ENCODE results near the gene WDR43. TPM values are rescaled to one million over a fixed set of nuclear protein-coding genes. Genes with fewer than 3 reads are reported as not detected.

WDR43 gene
- total and polyA plus RNA-seq, 8 donors = 9.7 to 73.2 (median 18.6) TPM

DNA sequence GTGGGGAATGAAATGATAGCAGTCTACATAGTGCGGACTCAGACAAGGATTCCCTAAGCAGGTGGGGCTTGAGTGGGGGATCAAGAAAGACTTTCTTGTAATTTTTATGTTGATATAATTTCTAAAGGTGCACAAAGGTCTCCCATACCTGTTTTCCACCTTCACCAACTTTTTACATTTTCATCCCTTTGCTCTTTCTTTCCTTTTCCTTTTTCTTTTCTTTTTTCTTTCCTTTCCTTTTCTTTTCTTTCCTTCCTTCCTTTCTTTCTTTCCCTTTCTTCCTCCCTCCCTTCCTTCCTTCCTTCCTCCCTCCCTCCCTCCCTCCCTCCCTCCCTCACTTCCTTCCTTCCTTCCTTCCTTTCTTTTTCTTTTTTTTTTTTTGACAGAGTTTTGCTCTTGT is 14.3 kb upstream of the WDR43 start:
- DNase-seq = no peak
- TF ChIP-seq POLR2AphosphoS5 (IDR thresholded peaks at IDR 0.05) (no peak), EP300 (IDR thresholded peaks at IDR 0.05) (no peak), POLR2A (IDR thresholded peaks at IDR 0.05) (no peak)
- TF ChIP-seq, protein P1, sequence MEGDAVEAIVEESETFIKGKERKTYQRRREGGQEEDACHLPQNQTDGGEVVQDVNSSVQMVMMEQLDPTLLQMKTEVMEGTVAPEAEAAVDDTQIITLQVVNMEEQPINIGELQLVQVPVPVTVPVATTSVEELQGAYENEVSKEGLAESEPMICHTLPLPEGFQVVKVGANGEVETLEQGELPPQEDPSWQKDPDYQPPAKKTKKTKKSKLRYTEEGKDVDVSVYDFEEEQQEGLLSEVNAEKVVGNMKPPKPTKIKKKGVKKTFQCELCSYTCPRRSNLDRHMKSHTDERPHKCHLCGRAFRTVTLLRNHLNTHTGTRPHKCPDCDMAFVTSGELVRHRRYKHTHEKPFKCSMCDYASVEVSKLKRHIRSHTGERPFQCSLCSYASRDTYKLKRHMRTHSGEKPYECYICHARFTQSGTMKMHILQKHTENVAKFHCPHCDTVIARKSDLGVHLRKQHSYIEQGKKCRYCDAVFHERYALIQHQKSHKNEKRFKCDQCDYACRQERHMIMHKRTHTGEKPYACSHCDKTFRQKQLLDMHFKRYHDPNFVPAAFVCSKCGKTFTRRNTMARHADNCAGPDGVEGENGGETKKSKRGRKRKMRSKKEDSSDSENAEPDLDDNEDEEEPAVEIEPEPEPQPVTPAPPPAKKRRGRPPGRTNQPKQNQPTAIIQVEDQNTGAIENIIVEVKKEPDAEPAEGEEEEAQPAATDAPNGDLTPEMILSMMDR (IDR thresholded peaks at IDR 0.05) = no peak
- WGBS, 5 donors = 87 to 95% (median 90%) methylated on average over 1 of the region's 1 CpG
- Histone ChIP-seq H3K4me1 (no peaks in the 10 kb centered on the region), H3K36me3 (no peaks in the 10 kb centered on the region), H3K27ac (no peak overlapping the region), H3K4me3 (no peak overlapping the region), H3K9me3 (no peaks in the 10 kb centered on the region), H3K27me3 (peaks cover 0 to 32% (median 5%) of the 10 kb centered on the region in 3 donors)
- intact Hi-C loops (cut with DNase I; ENCODE audit: low total_unique reads) = no loop called here

DNA sequence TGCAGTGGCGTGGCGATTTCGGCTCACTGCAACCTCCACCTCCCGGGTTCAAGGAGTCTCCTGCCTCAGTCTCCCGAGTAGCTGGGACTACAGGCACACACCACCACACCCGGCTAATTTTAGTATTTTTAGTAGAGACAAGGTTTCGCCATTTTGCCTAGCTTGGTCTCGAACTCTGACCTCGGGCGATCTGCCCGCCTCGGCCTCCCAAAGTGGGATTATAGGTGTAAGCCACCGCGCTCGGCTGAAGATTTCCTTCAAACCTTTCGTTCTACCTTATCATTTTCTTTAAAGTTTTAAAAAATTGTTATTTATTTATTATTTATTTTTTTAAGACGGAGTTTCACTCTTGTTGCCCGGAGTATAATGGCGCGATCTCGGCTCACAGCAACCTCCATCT is 979 bp upstream of the WDR43 start:
- intact Hi-C loops (cut with DNase I; ENCODE audit: low total_unique reads) = no loop called here
- no peaks in the 10 kb centered on the region for H3K36me3 ChIP-seq
- peaks cover 14 to 36% (median 31%) of the 10 kb centered on the region in 4 donors for H3K4me1 ChIP-seq
- no peak for TF ChIP-seq POLR2A (IDR thresholded peaks at IDR 0.05)
- TF ChIP-seq POLR2AphosphoS5 (IDR thresholded peaks at IDR 0.05) = no peak
- no peak for TF ChIP-seq EP300 (IDR thresholded peaks at IDR 0.05)
- TF ChIP-seq, protein P1 (IDR thresholded peaks at IDR 0.05) = no peak
- peak in 1 of 2 donors; percentile 5 for DNase-seq
- H3K27me3 ChIP-seq = no peaks in the 10 kb centered on the region
- WGBS, 5 donors = 93 to 97% (median 96%) methylated on average over 21 of the region's 21 CpGs
- H3K4me3 ChIP-seq = no peak overlapping the region
- H3K9me3 ChIP-seq = no peaks in the 10 kb centered on the region
- H3K27ac ChIP-seq = no peak overlapping the region

DNA sequence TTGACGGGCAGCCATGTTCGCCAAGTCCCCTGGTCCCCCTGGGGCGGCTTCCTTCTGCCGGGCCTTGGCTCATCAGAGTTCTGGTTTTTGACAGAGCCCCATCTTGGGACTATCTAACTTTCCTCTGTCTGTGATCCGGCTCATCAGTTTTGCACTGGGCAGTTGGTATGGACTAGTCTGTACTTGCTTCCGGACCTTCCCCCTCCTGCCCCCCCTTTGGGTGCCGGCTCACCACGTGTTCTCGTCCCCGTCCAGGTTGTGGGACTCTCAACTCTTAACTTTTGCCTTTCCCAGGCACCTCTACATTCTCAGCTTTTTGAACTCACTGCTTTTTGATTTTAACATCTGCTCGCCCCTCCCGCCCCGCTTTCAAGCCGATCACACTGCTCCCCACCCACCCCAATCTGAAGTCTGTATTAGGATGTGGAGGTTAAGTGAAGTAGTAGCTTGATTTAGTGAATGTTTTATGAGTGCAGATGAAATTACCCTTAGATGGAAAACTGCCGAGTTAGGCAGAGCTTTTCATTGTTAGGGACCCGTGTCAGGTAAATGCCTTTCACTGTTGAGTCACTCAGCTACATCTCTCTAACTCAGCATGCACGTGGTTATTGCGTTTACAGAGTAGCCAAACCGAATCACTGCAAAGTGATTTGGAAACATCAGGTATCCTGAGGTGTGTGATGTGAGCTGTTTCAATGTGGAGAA is 874 bp downstream of the WDR43 start:
- 0 to 1% (median 1%) methylated on average over 16 to 19 of the region's 19 CpGs for WGBS, 5 donors

DNA sequence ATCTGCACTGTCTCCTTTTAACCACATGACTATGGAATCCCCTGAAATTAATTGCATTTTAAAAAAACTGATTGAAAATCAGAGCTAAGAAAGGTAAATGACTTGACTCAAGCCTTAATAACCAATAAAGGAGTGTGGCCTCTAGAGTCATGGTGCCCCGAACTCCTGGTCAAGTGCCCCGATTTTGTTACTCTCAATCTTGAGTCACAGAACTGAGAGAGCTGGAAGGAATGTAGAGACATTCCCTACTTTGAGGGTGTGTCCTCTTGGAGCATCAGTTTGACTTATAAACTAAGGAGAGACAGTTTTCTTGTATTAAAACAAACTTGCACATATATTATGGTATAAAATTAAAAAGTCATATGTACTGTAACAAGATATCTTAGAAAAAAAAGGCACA is 2.4 kb downstream of the WDR43 start:
- intact Hi-C loops (cut with DNase I; ENCODE audit: low total_unique reads) = no loop called here
- no peak for DNase-seq

More for the DNA sequence above, 874 bp downstream of the WDR43 start:
- DNase-seq = peak in 1 of 2 donors; percentile 55
- H3K4me3 ChIP-seq = peak overlapping the region; percentile 66 to 97 (median 92)
- no peaks in the 10 kb centered on the region for H3K9me3 ChIP-seq
- no peaks in the 10 kb centered on the region for H3K27me3 ChIP-seq
- peaks cover 14 to 47% (median 37%) of the 10 kb centered on the region in 4 donors for H3K4me1 ChIP-seq
- intact Hi-C loops (cut with DNase I; ENCODE audit: low total_unique reads) = no loop called here
- peak overlapping the region; percentile 82 to 89 (median 86) for H3K27ac ChIP-seq
- TF ChIP-seq POLR2A (IDR thresholded peaks at IDR 0.05) = no peak
- TF ChIP-seq, protein P1 (IDR thresholded peaks at IDR 0.05) = no peak
- TF ChIP-seq EP300 (IDR thresholded peaks at IDR 0.05) = no peak
- TF ChIP-seq POLR2AphosphoS5 (IDR thresholded peaks at IDR 0.05) = peak in 1 of 3 donors; percentile 13
- H3K36me3 ChIP-seq = no peaks in the 10 kb centered on the region

More for the DNA sequence above, 2.4 kb downstream of the WDR43 start:
- no peak overlapping the region for H3K27ac ChIP-seq
- TF ChIP-seq POLR2AphosphoS5 (IDR thresholded peaks at IDR 0.05) (no peak), POLR2A (IDR thresholded peaks at IDR 0.05) (no peak), EP300 (IDR thresholded peaks at IDR 0.05) (no peak)
- TF ChIP-seq, protein P1 (IDR thresholded peaks at IDR 0.05) = no peak
- H3K9me3 ChIP-seq = no peaks in the 10 kb centered on the region
- peaks cover 14 to 55% (median 37%) of the 10 kb centered on the region in 4 donors for H3K4me1 ChIP-seq
- no peaks in the 10 kb centered on the region for H3K27me3 ChIP-seq
- peaks cover 0 to 4% (median under 1%) of the 10 kb centered on the region in 4 donors for H3K36me3 ChIP-seq
- H3K4me3 ChIP-seq = peak overlapping the region in 1 of 4 donors; percentile 92
- WGBS, 5 donors = 26 to 66% (median 51%) methylated on average over 2 of the region's 2 CpGs

Data from stomach (tissue), 9 donors.